NT2/D1 (cell line): ENCODE data around the gene MRPL2.

Experiments
- YY1 ChIP-seq: IDR thresholded peaks from 2 replicates; pipeline ENCODE4 v1.6.1; 2011; ENCODE audit not compliant: insufficient read length, insufficient read depth
- ZNF274 ChIP-seq: IDR thresholded peaks from 2 replicates; pipeline ENCODE4 v1.6.1; 2011; ENCODE audit warnings: mild to moderate bottlenecking, low read depth, low read length

DNA sequence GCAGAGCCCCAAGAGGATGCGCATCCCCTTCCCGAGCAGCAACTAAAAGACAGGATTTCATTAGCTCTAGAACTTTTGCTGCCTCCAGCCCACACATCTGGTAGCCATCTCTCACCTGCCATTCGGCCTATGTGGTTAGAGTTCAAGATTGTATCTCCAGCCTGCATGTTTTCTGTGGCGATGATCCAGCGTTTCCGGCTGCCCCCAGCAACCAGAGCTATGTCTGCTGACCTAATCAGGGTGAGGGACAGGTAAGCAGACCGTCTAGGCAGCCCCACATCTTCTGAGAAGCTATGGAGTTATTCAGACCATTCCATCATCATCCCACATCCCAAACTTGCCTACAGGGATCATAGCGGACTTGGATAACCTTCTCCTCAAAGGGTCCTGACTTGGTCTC is 3.3 kb downstream of the MRPL2 start:
- TF ChIP-seq ZNF274 (no peak), YY1 (no peak)
